ENCODE results near the gene TBC1D20. TPM values are rescaled to one million over a fixed set of nuclear protein-coding genes. Genes with fewer than 3 reads are reported as not detected.

TBC1D20 gene
- total and polyA plus RNA-seq, 3 experiments from 2014 or later: 24.6 to 28.6 (median 25.0) TPM

GRCh38 chr20:402496-402885, 59.8 kb downstream of the TBC1D20 start:
- H3K27me3 Mint-ChIP-seq: no peaks in the 10 kb centered on the region
- no peaks in the 10 kb centered on the region for H3K27me3 ChIP-seq (ENCODE audit: insufficient read depth, low read length, poor library complexity, severe bottlenecking)
- no peaks in the 10 kb centered on the region for H3K9me3 ChIP-seq (ENCODE audit: low read length)
- no peaks in the 10 kb centered on the region for H3K9me3 Mint-ChIP-seq
- no peak for DNase-seq
- H3K4me1 ChIP-seq (ENCODE audit: insufficient read depth, low read length): peaks cover 15% of the 10 kb centered on the region
- H3K4me1 Mint-ChIP-seq: peaks cover 20 to 25% (median 24%) of the 10 kb centered on the region in 3 donors
- H3K27ac ChIP-seq (ENCODE audit: low read depth, low read length): no peak overlapping the region
- H3K36me3 Mint-ChIP-seq: peaks cover 0 to 10% (median 1%) of the 10 kb centered on the region in 3 donors
- H3K36me3 ChIP-seq (ENCODE audit: insufficient read depth, low read length): peaks cover under 1% of the 10 kb centered on the region
- ChIA-PET POLR2A (no interaction called here), CTCF (no interaction called here)
- H3K27ac Mint-ChIP-seq: no peak overlapping the region
- H3K4me3 Mint-ChIP-seq: peak overlapping the region in 1 of 7 donors; percentile 25
- H3K4me3 ChIP-seq (ENCODE audit: low read length): no peak overlapping the region

DNA sequence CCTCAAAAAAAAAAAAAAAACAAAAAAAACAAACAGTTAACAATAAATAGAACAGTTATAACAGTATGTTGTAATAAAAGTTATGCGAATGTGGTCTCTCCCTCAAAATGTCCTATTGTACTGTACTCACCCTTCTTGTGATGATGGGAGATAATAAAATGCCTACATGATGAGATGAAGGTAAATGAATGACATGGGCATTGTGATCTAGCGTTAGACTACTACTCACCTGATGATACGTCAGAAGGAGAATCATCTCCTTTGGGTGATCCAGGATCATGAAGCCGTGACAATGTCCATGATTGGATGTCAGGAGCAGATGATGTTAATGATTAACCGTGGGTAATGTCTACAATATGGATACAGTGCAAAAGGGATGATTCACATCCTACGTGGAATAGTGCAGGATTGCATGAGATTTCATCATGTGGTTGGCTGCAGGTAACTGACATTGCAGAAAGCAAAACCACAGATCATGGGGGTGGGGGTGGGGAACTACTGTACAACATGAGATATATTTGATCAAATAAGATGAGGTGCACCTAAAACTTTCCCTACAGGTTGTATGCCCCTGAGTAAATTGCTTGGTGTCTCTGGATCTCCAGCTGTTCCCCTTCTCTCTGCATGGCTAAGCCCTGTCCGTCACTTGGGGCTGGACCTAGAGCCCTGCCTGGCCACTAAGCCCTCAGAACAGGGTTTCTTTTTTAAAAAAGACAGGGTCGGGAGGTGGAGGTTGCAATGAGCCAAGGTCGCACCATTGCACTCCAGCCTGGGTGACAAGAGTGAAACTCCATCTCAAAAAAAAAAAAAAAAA, 60.4 kb downstream of the TBC1D20 start:
- Histone ChIP-seq H3K36me3 (ENCODE audit: insufficient read depth, low read length) (peaks cover 7% of the 10 kb centered on the region), H3K4me1 (ENCODE audit: insufficient read depth, low read length) (peaks cover 9% of the 10 kb centered on the region), H3K27me3 (ENCODE audit: insufficient read depth, low read length, poor library complexity, severe bottlenecking) (no peaks in the 10 kb centered on the region), H3K9me3 (ENCODE audit: low read length) (no peaks in the 10 kb centered on the region), H3K4me3 (ENCODE audit: low read length) (no peak overlapping the region), H3K27ac (ENCODE audit: low read depth, low read length) (no peak overlapping the region)
- Mint-ChIP-seq H3K36me3 (peaks cover 0 to 13% (median 1%) of the 10 kb centered on the region in 3 donors), H3K27ac (no peak overlapping the region), H3K4me1 (peaks cover 14 to 19% (median 18%) of the 10 kb centered on the region in 3 donors), H3K4me3 (no peak overlapping the region), H3K27me3 (no peaks in the 10 kb centered on the region), H3K9me3 (no peaks in the 10 kb centered on the region)
- POLR2A ChIA-PET: no interaction called here
- no peak for DNase-seq
- CTCF ChIA-PET: interaction anchor here (1.7 kb wide), 1 partner anchor 77 kb away, joined by 6 read pairs; no protein-coding TSS in a partner anchor

DNA sequence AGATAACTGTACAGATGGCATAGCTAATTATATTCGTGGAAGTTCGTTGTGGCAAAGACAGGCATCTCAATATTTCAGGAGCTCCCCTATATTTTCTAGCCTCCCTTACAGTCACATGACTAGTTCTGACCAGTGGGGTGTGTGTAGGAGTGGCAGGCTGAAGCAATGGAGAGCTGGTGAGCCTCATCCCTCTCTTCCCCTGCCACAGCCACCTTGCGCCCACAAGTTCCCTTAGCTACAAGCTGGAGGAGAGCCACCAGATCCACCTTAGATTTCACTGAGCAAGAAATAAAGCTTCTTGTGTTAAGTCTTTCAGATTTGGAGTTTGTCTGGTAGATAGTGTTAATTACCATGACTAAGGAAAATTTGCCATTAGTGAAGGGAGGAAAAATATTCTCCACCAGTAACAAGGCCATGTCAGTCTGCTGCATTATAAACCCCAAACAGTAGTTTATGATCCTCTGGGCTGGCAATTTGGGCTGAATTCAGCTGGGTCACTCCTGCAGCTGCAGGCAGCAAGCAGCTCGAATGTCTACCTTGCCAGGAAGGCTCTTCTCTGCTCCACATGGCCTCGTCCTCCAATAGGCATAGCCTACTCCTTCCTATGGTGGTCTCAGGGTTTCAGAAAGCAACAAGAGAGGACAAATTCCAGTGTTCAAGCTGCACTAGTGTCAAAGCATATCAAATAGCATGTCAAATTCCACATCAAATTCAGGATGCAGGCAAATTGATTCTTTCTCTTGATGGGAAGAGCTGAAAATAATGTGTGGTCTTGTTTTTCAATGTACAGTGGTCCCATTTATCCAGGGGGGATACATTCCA, 61.7 kb downstream of the TBC1D20 start:
- H3K27me3 ChIP-seq (ENCODE audit: insufficient read depth, low read length, poor library complexity, severe bottlenecking): no peaks in the 10 kb centered on the region
- no peak for DNase-seq
- Mint-ChIP-seq H3K9me3 (no peaks in the 10 kb centered on the region), H3K4me1 (peaks cover 11 to 16% (median 13%) of the 10 kb centered on the region in 3 donors), H3K27ac (peak overlapping the region in 3 of 8 donors; percentile 19 to 42 (median 31)), H3K27me3 (no peaks in the 10 kb centered on the region), H3K36me3 (peaks cover 0 to 26% (median 1%) of the 10 kb centered on the region in 3 donors), H3K4me3 (no peak overlapping the region)
- H3K27ac ChIP-seq (ENCODE audit: low read depth, low read length): no peak overlapping the region
- ChIA-PET POLR2A (no interaction called here), CTCF (interaction anchor here (0.9 to 1.7 kb wide), 2 partner anchors 46 to 78 kb away, joined by 3 to 6 read pairs; no protein-coding TSS in a partner anchor)
- H3K36me3 ChIP-seq (ENCODE audit: insufficient read depth, low read length): peaks cover 17% of the 10 kb centered on the region
- peaks cover 9% of the 10 kb centered on the region for H3K4me1 ChIP-seq (ENCODE audit: insufficient read depth, low read length)
- H3K9me3 ChIP-seq (ENCODE audit: low read length): no peaks in the 10 kb centered on the region
- no peak overlapping the region for H3K4me3 ChIP-seq (ENCODE audit: low read length)

GRCh38 chr20:400128-400453, 62.2 kb downstream of the TBC1D20 start:
- H3K4me1 ChIP-seq (ENCODE audit: insufficient read depth, low read length): peaks cover 9% of the 10 kb centered on the region
- peaks cover 0 to 31% (median 1%) of the 10 kb centered on the region in 3 donors for H3K36me3 Mint-ChIP-seq
- no peaks in the 10 kb centered on the region for H3K9me3 ChIP-seq (ENCODE audit: low read length)
- no peaks in the 10 kb centered on the region for H3K27me3 ChIP-seq (ENCODE audit: insufficient read depth, low read length, poor library complexity, severe bottlenecking)
- H3K27ac ChIP-seq (ENCODE audit: low read depth, low read length): no peak overlapping the region
- no peak overlapping the region for H3K4me3 Mint-ChIP-seq
- H3K9me3 Mint-ChIP-seq: no peaks in the 10 kb centered on the region
- peak overlapping the region in 1 of 8 donors; percentile 19 for H3K27ac Mint-ChIP-seq
- peaks cover 11 to 16% (median 13%) of the 10 kb centered on the region in 3 donors for H3K4me1 Mint-ChIP-seq
- H3K36me3 ChIP-seq (ENCODE audit: insufficient read depth, low read length): peaks cover 17% of the 10 kb centered on the region
- H3K4me3 ChIP-seq (ENCODE audit: low read length): no peak overlapping the region
- ChIA-PET CTCF (interaction anchor here (0.9 to 1.7 kb wide), 2 partner anchors 45 to 78 kb away, joined by 3 to 6 read pairs; no protein-coding TSS in a partner anchor), POLR2A (no interaction called here)
- no peak for DNase-seq
- H3K27me3 Mint-ChIP-seq: no peaks in the 10 kb centered on the region

DNA sequence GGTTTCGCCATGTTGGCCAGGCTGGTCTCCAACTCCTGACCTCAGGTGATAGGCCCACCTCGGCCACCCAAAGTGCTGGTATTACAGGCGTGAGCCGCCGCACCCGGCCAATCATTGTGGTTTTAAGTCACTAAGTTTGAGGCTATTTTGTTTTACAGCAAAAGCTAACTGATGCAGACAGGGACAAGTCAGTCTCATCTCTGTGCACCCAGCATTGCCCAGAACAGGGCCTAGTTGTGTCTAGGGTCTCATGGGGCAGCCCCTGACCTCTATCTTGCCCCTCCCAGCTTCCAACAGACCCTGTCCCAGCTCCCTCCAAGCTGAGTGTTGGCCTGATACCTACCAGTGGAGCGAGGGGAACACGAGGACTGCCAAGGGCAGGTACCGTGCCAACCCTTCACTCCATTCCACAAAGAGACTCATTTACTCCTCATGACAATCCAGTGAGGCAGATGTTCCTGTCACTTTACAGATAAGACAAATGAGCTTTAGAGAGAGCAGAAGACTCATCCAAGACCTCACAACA, 63.1 kb downstream of the TBC1D20 start:
- H3K4me1 ChIP-seq (ENCODE audit: insufficient read depth, low read length): peaks cover 9% of the 10 kb centered on the region
- no peak overlapping the region for H3K4me3 Mint-ChIP-seq
- DNase-seq: no peak
- H3K27me3 Mint-ChIP-seq: no peaks in the 10 kb centered on the region
- H3K36me3 ChIP-seq (ENCODE audit: insufficient read depth, low read length): peaks cover 17% of the 10 kb centered on the region
- H3K27ac Mint-ChIP-seq: no peak overlapping the region
- H3K9me3 Mint-ChIP-seq: no peaks in the 10 kb centered on the region
- no peaks in the 10 kb centered on the region for H3K27me3 ChIP-seq (ENCODE audit: insufficient read depth, low read length, poor library complexity, severe bottlenecking)
- peaks cover 11 to 16% (median 13%) of the 10 kb centered on the region in 3 donors for H3K4me1 Mint-ChIP-seq
- H3K9me3 ChIP-seq (ENCODE audit: low read length): no peaks in the 10 kb centered on the region
- CTCF ChIA-PET: no interaction called here
- H3K4me3 ChIP-seq (ENCODE audit: low read length): no peak overlapping the region
- H3K36me3 Mint-ChIP-seq: peaks cover 0 to 36% (median 1%) of the 10 kb centered on the region in 3 donors
- no peak overlapping the region for H3K27ac ChIP-seq (ENCODE audit: low read depth, low read length)
- POLR2A ChIA-PET: no interaction called here

GRCh38 chr20:397432-398237, 64.7 kb downstream of the TBC1D20 start:
- DNase-seq: no peak
- Mint-ChIP-seq H3K9me3 (no peaks in the 10 kb centered on the region), H3K36me3 (peaks cover 0 to 48% (median 10%) of the 10 kb centered on the region in 3 donors), H3K4me1 (peaks cover 6 to 10% (median 9%) of the 10 kb centered on the region in 3 donors), H3K27ac (peak overlapping the region in 2 of 8 donors; percentile 54 to 73), H3K27me3 (no peaks in the 10 kb centered on the region), H3K4me3 (no peak overlapping the region)
- Histone ChIP-seq H3K4me3 (ENCODE audit: low read length) (no peak overlapping the region), H3K27me3 (ENCODE audit: insufficient read depth, low read length, poor library complexity, severe bottlenecking) (no peaks in the 10 kb centered on the region), H3K9me3 (ENCODE audit: low read length) (no peaks in the 10 kb centered on the region), H3K36me3 (ENCODE audit: insufficient read depth, low read length) (peaks cover 22% of the 10 kb centered on the region), H3K4me1 (ENCODE audit: insufficient read depth, low read length) (peaks cover 7% of the 10 kb centered on the region), H3K27ac (ENCODE audit: low read depth, low read length) (no peak overlapping the region)
- CTCF ChIA-PET: interaction anchor here (1.0 kb wide), 1 partner anchor 46 kb away, joined by 3 read pairs; no protein-coding TSS in a partner anchor
- POLR2A ChIA-PET: no interaction called here

GRCh38 chr20:396619-397431, 65.5 kb downstream of the TBC1D20 start:
- H3K4me1 Mint-ChIP-seq: peaks cover 3 to 6% (median 4%) of the 10 kb centered on the region in 3 donors
- Histone ChIP-seq H3K36me3 (ENCODE audit: insufficient read depth, low read length) (peaks cover 26% of the 10 kb centered on the region), H3K4me3 (ENCODE audit: low read length) (no peak overlapping the region), H3K27ac (ENCODE audit: low read depth, low read length) (no peak overlapping the region), H3K9me3 (ENCODE audit: low read length) (no peaks in the 10 kb centered on the region), H3K27me3 (ENCODE audit: insufficient read depth, low read length, poor library complexity, severe bottlenecking) (no peaks in the 10 kb centered on the region), H3K4me1 (ENCODE audit: insufficient read depth, low read length) (peaks cover 1% of the 10 kb centered on the region)
- H3K36me3 Mint-ChIP-seq: peaks cover 0 to 56% (median 13%) of the 10 kb centered on the region in 3 donors
- H3K27ac Mint-ChIP-seq: no peak overlapping the region
- DNase-seq: no peak
- H3K27me3 Mint-ChIP-seq: no peaks in the 10 kb centered on the region
- H3K9me3 Mint-ChIP-seq: no peaks in the 10 kb centered on the region
- POLR2A ChIA-PET: no interaction called here
- CTCF ChIA-PET: no interaction called here
- H3K4me3 Mint-ChIP-seq: no peak overlapping the region
